WTC11 (cell line): ENCODE measurements around the gene GDPGP1. TPM values are rescaled to one million over a fixed set of nuclear protein-coding genes. Genes with fewer than 3 reads are reported as not detected.

Experiments used
- ATAC-seq: fragments of 200-7000 bp; cut with Tn5 transposase; 2 replicates; pipeline ENCODE4 v1.10.0; 2021; ENCODE audit warnings: mild to moderate bottlenecking, moderate library complexity
- CTCF ChIA-PET: fragments of 300-600 bp; sonication (Branson Sonifier 250); formaldehyde crosslinking; loops from one replicate; lab custom pipeline; 2021; ENCODE audit warnings: antibody characterized with exemption; lab: Charles Lee
- POLR2A ChIA-PET: fragments of 350-600 bp; sonication (Branson Sonifier 250); formaldehyde crosslinking; loops from one replicate; lab custom pipeline; 2021; ENCODE audit warnings: antibody characterized with exemption; lab: Charles Lee
- DNase-seq: peaks from one replicate; pipeline ENCODE4 v3.0.0; 2021; ENCODE audit warnings: low spot score
- H3K27ac Mint-ChIP-seq: 2 replicates; pipeline ENCODE4 v1.8.0; 2021; ENCODE audit warnings: mixed read lengths
- H3K27me3 Mint-ChIP-seq: 2 replicates; pipeline ENCODE4 v1.8.0; 2021; ENCODE audit warnings: low read depth, mild to moderate bottlenecking, moderate library complexity, mixed read lengths
- H3K36me3 Mint-ChIP-seq: 2 replicates; pipeline ENCODE4 v1.8.0; 2021; ENCODE audit warnings: mixed read lengths
- H3K4me1 Mint-ChIP-seq: 2 replicates; pipeline ENCODE4 v1.8.0; 2022; ENCODE audit warnings: mixed read lengths
- H3K4me3 Mint-ChIP-seq: 2 replicates; pipeline ENCODE4 v1.8.0; 2021; ENCODE audit warnings: mild to moderate bottlenecking, moderate library complexity, mixed read lengths
- H3K9me3 Mint-ChIP-seq: 2 replicates; pipeline ENCODE4 v1.8.0; 2021; ENCODE audit warnings: mixed read lengths
- EMX1 ChIP-seq: fragments of 250-450 bp; sonication (Bioruptor Pico); IDR thresholded peaks from 2 replicates; pipeline ENCODE4 v1.8.0; 2021; ENCODE audit warnings: mild to moderate bottlenecking
- ETV6 ChIP-seq: sonication (generic); formaldehyde crosslinking; IDR thresholded peaks from 2 replicates; pipeline ENCODE4 v1.8.1; 2022; ENCODE audit warnings: mild to moderate bottlenecking, missing genetic modification reagents
- FOXK1 ChIP-seq: sonication (generic); formaldehyde crosslinking; IDR thresholded peaks from 2 replicates; pipeline ENCODE4 v1.8.0; 2022; ENCODE audit warnings: mild to moderate bottlenecking, moderate library complexity, missing genetic modification reagents
- GRHL2 ChIP-seq: fragments of 250-450 bp; sonication (Bioruptor Pico); IDR thresholded peaks from 2 replicates; pipeline ENCODE4 v1.8.0; 2022; ENCODE audit warnings: mild to moderate bottlenecking, moderate library complexity; ENCODE audit not compliant: insufficient replicate concordance, severe bottlenecking
- HMGA2 ChIP-seq: fragments of 250-450 bp; sonication (Bioruptor Pico); IDR thresholded peaks from 2 replicates; pipeline ENCODE4 v1.4.0; 2021; ENCODE audit warnings: mild to moderate bottlenecking, moderate library complexity
- IRF2 ChIP-seq: sonication (generic); formaldehyde crosslinking; IDR thresholded peaks from 2 replicates; pipeline ENCODE4 v1.8.0; 2022; ENCODE audit warnings: low read depth, missing genetic modification reagents, borderline replicate concordance
- JUN ChIP-seq: sonication (generic); formaldehyde crosslinking; IDR thresholded peaks from 2 replicates; pipeline ENCODE4 v1.8.0; 2023; ENCODE audit warnings: mild to moderate bottlenecking, missing genetic modification reagents
- NR2C2 ChIP-seq: sonication (generic); formaldehyde crosslinking; IDR thresholded peaks from 2 replicates; pipeline ENCODE4 v1.8.0; 2022; ENCODE audit warnings: mild to moderate bottlenecking, missing genetic modification reagents
- RELA ChIP-seq: sonication (generic); formaldehyde crosslinking; IDR thresholded peaks from 2 replicates; pipeline ENCODE4 v1.8.1; 2022; ENCODE audit warnings: missing genetic modification reagents, mild to moderate bottlenecking, borderline replicate concordance
- TCF7 ChIP-seq: sonication (generic); formaldehyde crosslinking; IDR thresholded peaks from 2 replicates; pipeline ENCODE4 v1.8.0; 2022; ENCODE audit warnings: mild to moderate bottlenecking, low read depth, missing genetic modification reagents, moderate library complexity
- TP53 ChIP-seq: sonication (generic); formaldehyde crosslinking; IDR thresholded peaks from 2 replicates; pipeline ENCODE4 v1.8.1; 2023; ENCODE audit warnings: mild to moderate bottlenecking, missing genetic modification reagents
- ZNF232 ChIP-seq: sonication (generic); formaldehyde crosslinking; IDR thresholded peaks from 2 replicates; pipeline ENCODE4 v1.8.0; 2022; ENCODE audit warnings: mild to moderate bottlenecking, missing genetic modification reagents
- ZNF396 ChIP-seq: fragments of 250-450 bp; sonication (Bioruptor Pico); IDR thresholded peaks from 2 replicates; pipeline ENCODE4 v1.8.0; 2021; ENCODE audit warnings: mild to moderate bottlenecking, moderate library complexity, borderline replicate concordance
- ZNF423 ChIP-seq: fragments of 250-450 bp; sonication (Bioruptor Pico); IDR thresholded peaks from 2 replicates; pipeline ENCODE4 v2.1.2; 2022; ENCODE audit warnings: mild to moderate bottlenecking, moderate library complexity
- total RNA-seq: library from RNA; stranded (reverse); gene quantifications from 3 replicates; pipeline ENCODE4 v1.2.3, GENCODE V29; 2021
- TF ChIP-seq, protein P1 (sequence below): sonication (generic); formaldehyde crosslinking; IDR thresholded peaks from 2 replicates; pipeline ENCODE4 v1.8.0; 2022; ENCODE audit warnings: missing genetic modification reagents
- TF ChIP-seq, protein P2 (sequence below): sonication (generic); formaldehyde crosslinking; IDR thresholded peaks from 2 replicates; pipeline ENCODE4 v1.8.0; 2023; ENCODE audit warnings: missing genetic modification reagents
- TF ChIP-seq, protein P3 (sequence below): sonication (generic); formaldehyde crosslinking; IDR thresholded peaks from 2 replicates; pipeline ENCODE4 v1.8.1; 2023; ENCODE audit warnings: mild to moderate bottlenecking, missing genetic modification reagents, moderate library complexity
- TF ChIP-seq, protein P4 (sequence below): fragments of 250-450 bp; sonication (Bioruptor Pico); conservative IDR thresholded peaks from 2 replicates; pipeline ENCODE4 v1.9.0; 2021; ENCODE audit warnings: mild to moderate bottlenecking
- TF ChIP-seq, protein P5 (sequence below): fragments of 200-600 bp; IDR thresholded peaks from 2 replicates; pipeline ENCODE4 v1.8.0; 2022; ENCODE audit warnings: antibody characterized with exemption
- TF ChIP-seq, protein P6 (sequence below): sonication (generic); formaldehyde crosslinking; IDR thresholded peaks from 2 replicates; pipeline ENCODE4 v1.8.0; 2022; ENCODE audit warnings: mild to moderate bottlenecking, missing genetic modification reagents
- TF ChIP-seq, protein P7 (sequence below): sonication (generic); formaldehyde crosslinking; IDR thresholded peaks from 2 replicates; pipeline ENCODE4 v1.8.1; 2023; ENCODE audit warnings: mild to moderate bottlenecking, missing genetic modification reagents

GDPGP1 gene
- total RNA-seq, 1 experiment from 2014 or later, result 2.6 TPM

DNA sequence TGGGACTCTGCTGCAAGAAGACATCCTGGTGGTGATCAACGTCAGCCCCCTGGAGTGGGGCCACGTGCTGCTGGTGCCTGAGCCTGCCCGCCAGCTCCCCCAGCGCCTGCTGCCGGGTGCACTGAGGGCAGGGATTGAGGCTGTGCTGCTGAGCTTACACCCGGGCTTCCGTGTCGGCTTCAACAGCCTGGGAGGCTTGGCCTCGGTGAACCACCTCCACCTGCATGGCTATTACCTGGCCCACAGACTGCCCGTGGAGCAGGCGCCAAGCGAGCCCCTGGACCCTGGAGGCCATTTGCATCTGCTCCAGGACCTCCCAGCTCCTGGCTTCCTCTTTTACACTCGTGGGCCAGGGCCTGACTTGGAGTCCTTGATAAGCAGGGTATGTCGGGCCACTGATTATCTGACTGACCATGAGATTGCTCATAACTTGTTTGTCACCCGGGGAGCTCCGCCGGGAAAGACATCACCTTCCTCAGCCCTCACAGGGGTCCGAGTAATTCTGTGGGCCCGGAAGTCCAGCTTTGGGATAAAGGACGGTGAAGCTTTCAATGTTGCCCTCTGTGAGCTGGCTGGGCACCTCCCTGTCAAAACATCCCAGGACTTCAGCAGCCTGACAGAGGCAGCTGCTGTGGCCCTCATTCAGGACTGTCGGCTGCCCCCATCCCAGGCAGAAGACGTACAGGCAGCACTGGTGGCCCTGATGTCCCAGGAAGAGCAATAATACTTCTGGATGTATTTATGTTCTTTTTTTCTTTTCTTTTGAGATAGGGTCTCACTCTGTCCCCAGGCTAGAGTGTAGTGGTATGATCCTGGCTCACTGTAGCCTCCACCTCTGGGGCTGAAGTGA is 7.6 kb downstream of the GDPGP1 start (continued):
- TF ChIP-seq, protein P1, sequence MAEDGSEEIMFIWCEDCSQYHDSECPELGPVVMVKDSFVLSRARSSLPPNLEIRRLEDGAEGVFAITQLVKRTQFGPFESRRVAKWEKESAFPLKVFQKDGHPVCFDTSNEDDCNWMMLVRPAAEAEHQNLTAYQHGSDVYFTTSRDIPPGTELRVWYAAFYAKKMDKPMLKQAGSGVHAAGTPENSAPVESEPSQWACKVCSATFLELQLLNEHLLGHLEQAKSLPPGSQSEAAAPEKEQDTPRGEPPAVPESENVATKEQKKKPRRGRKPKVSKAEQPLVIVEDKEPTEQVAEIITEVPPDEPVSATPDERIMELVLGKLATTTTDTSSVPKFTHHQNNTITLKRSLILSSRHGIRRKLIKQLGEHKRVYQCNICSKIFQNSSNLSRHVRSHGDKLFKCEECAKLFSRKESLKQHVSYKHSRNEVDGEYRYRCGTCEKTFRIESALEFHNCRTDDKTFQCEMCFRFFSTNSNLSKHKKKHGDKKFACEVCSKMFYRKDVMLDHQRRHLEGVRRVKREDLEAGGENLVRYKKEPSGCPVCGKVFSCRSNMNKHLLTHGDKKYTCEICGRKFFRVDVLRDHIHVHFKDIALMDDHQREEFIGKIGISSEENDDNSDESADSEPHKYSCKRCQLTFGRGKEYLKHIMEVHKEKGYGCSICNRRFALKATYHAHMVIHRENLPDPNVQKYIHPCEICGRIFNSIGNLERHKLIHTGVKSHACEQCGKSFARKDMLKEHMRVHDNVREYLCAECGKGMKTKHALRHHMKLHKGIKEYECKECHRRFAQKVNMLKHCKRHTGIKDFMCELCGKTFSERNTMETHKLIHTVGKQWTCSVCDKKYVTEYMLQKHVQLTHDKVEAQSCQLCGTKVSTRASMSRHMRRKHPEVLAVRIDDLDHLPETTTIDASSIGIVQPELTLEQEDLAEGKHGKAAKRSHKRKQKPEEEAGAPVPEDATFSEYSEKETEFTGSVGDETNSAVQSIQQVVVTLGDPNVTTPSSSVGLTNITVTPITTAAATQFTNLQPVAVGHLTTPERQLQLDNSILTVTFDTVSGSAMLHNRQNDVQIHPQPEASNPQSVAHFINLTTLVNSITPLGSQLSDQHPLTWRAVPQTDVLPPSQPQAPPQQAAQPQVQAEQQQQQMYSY (CRISPR knock-in tag), result no peak
- TF ChIP-seq TP53 (CRISPR knock-in tag) (no peak), ETV6 (no peak), RELA (CRISPR knock-in tag) (no peak), FOXK1 (no peak), JUN (no peak), HMGA2 (CRISPR knock-in tag) (no peak), ZNF396 (CRISPR knock-in tag) (no peak), NR2C2 (CRISPR knock-in tag) (no peak)
- TF ChIP-seq, protein P2, sequence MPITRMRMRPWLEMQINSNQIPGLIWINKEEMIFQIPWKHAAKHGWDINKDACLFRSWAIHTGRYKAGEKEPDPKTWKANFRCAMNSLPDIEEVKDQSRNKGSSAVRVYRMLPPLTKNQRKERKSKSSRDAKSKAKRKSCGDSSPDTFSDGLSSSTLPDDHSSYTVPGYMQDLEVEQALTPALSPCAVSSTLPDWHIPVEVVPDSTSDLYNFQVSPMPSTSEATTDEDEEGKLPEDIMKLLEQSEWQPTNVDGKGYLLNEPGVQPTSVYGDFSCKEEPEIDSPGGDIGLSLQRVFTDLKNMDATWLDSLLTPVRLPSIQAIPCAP (CRISPR knock-in tag), result no peak
- TF ChIP-seq, protein P3, sequence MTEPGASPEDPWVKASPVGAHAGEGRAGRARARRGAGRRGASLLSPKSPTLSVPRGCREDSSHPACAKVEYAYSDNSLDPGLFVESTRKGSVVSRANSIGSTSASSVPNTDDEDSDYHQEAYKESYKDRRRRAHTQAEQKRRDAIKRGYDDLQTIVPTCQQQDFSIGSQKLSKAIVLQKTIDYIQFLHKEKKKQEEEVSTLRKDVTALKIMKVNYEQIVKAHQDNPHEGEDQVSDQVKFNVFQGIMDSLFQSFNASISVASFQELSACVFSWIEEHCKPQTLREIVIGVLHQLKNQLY (CRISPR knock-in tag), result no peak

DNA sequence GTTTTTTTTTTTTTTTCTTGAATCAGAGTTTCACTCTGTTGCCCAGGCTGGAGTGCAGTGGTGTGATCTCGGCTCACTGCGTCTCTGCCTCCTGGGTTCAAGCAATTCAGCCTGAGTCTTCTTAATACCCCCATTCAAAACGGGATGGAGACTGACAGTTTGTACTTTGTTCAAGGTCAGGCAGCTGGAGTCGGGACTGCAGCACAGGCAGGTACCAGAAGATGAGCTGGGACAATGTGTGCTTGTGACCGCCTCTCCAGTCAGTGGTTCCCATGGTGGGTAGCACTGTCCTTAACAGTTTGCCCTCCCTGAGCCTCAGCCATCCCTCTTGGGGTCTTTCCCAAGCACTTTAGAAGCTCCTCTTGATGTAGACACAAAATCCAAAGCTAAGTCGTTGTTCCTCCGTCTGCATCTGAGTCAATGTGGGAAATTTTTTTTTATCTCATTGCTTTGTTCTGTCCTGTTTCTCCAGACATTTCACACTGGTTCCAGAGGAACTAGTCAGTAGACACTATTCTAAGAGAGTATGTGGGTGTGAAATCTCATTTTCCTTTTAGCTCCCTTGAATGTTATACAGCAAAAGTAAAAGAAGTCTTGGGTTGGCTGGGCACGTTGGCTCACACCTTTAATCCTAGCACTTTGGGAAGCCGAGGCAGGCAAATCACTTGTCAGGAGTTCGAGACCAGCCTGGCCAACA is 10.1 kb downstream of the GDPGP1 start:
- no peaks in the 10 kb centered on the region for H3K9me3 Mint-ChIP-seq
- CTCF ChIA-PET, result no interaction called here
- peaks cover 6% of the 10 kb centered on the region; the same call in 1 of the 2 replicates for H3K27me3 Mint-ChIP-seq
- ATAC-seq (no peak), DNase-seq (no peak)
- POLR2A ChIA-PET, result no interaction called here
- H3K27ac Mint-ChIP-seq, result no peak overlapping the region
- H3K36me3 Mint-ChIP-seq, result 0 out of 2 replicates have a peak, but pooled peaks cover 3% of the 10 kb centered on the region
- H3K4me1 Mint-ChIP-seq, result no peaks in the 10 kb centered on the region
- H3K4me3 Mint-ChIP-seq, result no peak overlapping the region
- TF ChIP-seq, protein P2 (CRISPR knock-in tag), result no peak
- TF ChIP-seq, protein P4, sequence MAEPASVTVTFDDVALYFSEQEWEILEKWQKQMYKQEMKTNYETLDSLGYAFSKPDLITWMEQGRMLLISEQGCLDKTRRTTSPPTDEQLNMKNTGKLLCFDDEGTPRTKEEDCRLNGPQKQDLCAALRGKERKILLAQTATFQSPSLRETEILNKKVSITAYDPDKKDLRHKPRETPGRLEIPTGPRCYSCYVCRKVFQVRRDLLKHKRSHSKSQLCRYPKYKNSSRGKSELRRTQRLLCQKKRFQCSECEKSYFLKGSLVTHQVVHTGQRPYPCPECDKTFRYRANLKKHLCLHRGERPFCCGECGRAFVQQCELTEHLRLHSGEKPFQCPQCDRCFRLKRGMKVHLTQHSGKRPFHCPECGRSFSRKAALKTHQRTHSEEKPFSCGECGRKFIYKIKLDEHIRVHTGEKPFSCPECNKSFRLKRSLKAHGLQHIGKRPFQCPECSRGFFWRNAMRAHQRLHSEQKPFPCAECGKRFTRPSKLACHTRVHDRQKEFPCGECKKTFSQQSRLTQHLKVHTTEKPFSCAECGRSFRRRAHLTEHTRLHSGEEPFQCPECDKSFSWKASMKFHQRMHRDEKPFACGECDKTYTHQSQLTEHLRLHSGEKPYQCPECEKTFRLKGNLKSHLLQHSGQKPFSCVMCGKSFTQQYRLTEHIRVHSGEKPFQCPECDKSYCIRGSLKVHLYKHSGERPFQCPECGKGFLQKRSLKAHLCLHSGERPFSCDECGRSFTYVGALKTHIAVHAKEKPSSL (CRISPR knock-in tag), result no peak
- no peak for TF ChIP-seq GRHL2
- no peak for TF ChIP-seq TCF7 (CRISPR knock-in tag)
- TF ChIP-seq ZNF232 (CRISPR knock-in tag), result no peak
- TF ChIP-seq, protein P5, sequence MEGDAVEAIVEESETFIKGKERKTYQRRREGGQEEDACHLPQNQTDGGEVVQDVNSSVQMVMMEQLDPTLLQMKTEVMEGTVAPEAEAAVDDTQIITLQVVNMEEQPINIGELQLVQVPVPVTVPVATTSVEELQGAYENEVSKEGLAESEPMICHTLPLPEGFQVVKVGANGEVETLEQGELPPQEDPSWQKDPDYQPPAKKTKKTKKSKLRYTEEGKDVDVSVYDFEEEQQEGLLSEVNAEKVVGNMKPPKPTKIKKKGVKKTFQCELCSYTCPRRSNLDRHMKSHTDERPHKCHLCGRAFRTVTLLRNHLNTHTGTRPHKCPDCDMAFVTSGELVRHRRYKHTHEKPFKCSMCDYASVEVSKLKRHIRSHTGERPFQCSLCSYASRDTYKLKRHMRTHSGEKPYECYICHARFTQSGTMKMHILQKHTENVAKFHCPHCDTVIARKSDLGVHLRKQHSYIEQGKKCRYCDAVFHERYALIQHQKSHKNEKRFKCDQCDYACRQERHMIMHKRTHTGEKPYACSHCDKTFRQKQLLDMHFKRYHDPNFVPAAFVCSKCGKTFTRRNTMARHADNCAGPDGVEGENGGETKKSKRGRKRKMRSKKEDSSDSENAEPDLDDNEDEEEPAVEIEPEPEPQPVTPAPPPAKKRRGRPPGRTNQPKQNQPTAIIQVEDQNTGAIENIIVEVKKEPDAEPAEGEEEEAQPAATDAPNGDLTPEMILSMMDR, result no peak
- no peak for TF ChIP-seq ZNF423
- TF ChIP-seq IRF2, result no peak
- TF ChIP-seq, protein P6, sequence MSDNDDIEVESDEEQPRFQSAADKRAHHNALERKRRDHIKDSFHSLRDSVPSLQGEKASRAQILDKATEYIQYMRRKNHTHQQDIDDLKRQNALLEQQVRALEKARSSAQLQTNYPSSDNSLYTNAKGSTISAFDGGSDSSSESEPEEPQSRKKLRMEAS (CRISPR knock-in tag), result no peak
- TF ChIP-seq, protein P7, sequence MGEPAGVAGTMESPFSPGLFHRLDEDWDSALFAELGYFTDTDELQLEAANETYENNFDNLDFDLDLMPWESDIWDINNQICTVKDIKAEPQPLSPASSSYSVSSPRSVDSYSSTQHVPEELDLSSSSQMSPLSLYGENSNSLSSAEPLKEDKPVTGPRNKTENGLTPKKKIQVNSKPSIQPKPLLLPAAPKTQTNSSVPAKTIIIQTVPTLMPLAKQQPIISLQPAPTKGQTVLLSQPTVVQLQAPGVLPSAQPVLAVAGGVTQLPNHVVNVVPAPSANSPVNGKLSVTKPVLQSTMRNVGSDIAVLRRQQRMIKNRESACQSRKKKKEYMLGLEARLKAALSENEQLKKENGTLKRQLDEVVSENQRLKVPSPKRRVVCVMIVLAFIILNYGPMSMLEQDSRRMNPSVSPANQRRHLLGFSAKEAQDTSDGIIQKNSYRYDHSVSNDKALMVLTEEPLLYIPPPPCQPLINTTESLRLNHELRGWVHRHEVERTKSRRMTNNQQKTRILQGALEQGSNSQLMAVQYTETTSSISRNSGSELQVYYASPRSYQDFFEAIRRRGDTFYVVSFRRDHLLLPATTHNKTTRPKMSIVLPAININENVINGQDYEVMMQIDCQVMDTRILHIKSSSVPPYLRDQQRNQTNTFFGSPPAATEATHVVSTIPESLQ (CRISPR knock-in tag), result no peak
- TF ChIP-seq EMX1 (CRISPR knock-in tag), result no peak
